Astrocyte of the spinal cord (primary cell): Measurements from ENCODE around the gene FOXL1.

Experiments
- DNase-seq: peaks from one replicate; pipeline ENCODE4 v3.0.0; 2011; ENCODE audit warnings: low read depth, low spot score
- H3K4me3 ChIP-seq: 2 replicates; pipeline ENCODE4 v1.5.1; 2011; ENCODE audit warnings: low read depth, mild to moderate bottlenecking, low read length, moderate library complexity
- in situ Hi-C: cut with HindIII; loops from 2 replicates; pipeline ENCODE4 v1.10.0; 2017; ENCODE audit warnings: low sequenced_read_pairs
- TF ChIP-seq, protein P1 (sequence below): IDR thresholded peaks from 2 replicates; pipeline ENCODE4 v1.5.1; 2012; ENCODE audit warnings: low read depth, mild to moderate bottlenecking, low read length, inconsistent platforms

The FOXL1 gene

DNA sequence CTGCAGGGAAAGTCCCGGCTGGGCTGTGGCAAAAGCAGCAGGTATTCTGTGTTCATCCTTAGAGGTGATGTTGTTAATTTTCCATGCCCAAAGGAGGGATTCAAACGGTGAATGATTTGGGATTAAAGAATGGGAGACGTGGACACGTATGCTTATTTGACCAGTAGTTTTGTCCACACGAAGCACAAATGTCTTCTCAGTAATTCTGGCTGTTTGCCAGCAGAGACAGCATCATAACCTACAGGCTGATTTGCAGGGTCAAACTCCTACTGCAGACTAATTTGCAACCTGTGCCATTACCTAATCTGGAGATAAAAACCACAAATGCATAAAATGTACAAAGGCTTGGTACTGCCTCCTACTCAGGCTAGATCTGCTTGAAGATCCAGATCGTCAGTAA lies 37.5 kb upstream of the FOXL1 start:
- no peak for DNase-seq
- in situ Hi-C loops = no loop called here
- TF ChIP-seq, protein P1, sequence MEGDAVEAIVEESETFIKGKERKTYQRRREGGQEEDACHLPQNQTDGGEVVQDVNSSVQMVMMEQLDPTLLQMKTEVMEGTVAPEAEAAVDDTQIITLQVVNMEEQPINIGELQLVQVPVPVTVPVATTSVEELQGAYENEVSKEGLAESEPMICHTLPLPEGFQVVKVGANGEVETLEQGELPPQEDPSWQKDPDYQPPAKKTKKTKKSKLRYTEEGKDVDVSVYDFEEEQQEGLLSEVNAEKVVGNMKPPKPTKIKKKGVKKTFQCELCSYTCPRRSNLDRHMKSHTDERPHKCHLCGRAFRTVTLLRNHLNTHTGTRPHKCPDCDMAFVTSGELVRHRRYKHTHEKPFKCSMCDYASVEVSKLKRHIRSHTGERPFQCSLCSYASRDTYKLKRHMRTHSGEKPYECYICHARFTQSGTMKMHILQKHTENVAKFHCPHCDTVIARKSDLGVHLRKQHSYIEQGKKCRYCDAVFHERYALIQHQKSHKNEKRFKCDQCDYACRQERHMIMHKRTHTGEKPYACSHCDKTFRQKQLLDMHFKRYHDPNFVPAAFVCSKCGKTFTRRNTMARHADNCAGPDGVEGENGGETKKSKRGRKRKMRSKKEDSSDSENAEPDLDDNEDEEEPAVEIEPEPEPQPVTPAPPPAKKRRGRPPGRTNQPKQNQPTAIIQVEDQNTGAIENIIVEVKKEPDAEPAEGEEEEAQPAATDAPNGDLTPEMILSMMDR = no peak
- H3K4me3 ChIP-seq = no peak overlapping the region

DNA sequence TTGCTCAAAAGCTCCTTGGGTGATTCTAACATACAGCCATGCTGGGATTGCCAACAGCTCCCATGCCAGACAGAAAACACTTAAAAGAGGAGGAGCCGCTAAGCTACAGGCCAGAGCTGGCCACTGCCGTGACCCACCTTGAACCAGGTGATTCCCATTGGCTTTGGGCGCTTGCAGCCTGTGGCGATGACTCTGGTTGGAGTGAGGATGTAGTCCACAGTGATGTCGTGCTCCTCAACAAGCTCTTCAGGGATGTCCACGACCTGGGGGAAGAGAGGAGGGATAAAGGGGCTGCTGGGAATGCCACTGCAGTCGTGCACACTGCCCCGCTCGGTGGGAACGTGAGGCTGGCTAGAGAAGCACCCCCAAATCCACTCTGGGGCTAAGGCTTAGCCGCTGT lies 36.8 kb upstream of the FOXL1 start:
- H3K4me3 ChIP-seq = no peak overlapping the region
- DNase-seq = no peak
- in situ Hi-C loops = no loop called here
- TF ChIP-seq, protein P1 = no peak

DNA sequence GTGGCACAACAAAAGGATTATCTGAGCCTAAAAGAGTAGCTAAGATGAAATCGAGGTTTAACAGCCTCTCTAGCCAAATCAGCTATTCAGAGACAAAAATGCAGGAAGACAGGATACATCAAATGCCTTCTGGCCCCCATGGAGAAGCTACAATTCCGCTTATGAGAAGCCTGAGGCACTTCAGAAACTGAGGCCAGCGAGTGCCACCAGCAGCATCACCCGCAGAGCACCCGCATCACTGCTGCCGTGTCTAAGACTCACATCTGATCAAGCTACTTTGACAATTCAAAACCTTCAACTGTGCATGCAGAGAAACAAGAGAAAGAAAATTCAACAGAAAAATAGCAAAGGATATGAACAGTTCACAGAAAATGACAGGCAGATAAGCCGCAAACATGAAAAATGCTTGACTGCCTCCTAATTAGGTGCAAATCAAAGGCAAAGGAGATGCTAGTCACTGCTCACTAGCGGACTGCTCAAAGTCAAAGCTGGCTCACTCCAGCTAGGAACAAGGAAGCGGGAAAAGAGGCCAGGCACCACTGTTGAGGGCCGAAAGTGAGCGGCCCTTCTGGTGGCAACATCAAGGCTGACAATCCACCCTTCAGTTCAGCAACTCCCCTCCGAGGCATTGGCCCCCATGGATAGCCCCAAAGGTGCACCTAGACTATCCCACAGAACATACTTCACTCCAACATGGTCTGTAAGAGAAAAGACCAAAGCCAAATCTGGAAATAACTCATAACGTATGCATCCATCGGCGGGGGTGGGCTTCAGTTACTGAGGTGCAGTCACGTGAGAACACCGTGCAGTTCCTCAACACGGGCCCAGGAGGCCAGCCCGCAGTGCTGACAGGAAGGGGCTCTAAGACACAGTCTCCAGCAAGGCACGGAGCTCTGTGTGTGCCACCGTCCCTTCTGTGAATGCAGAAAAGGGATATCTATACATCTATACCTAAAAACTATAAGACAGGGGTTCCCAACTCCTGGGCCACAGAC lies 35.3 kb upstream of the FOXL1 start:
- TF ChIP-seq, protein P1 = no peak
- no peak overlapping the region for H3K4me3 ChIP-seq
- DNase-seq = no peak
- in situ Hi-C loops = no loop called here

DNA sequence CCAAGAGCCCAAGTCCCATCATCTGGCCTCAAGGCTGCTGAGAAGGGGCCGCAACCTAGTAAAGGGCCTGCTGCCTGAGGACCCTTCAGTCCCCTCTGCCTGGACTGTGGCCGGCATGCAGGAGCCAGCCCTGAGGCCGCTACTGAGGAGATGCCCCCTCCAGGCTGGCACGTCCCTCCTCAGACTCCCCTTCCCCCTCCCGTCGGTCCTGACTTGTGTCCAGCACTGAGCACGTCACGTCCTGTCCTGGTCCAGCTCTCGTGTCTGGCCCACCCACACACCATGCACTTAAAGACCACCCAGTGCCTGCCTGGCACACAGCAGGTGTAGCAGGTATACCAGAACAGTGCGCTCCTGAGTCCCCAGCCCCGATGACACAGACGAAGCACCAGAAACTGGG lies 32.9 kb upstream of the FOXL1 start:
- no peak for DNase-seq
- no peak overlapping the region for H3K4me3 ChIP-seq
- TF ChIP-seq, protein P1 = no peak
- in situ Hi-C loops = no loop called here

DNA sequence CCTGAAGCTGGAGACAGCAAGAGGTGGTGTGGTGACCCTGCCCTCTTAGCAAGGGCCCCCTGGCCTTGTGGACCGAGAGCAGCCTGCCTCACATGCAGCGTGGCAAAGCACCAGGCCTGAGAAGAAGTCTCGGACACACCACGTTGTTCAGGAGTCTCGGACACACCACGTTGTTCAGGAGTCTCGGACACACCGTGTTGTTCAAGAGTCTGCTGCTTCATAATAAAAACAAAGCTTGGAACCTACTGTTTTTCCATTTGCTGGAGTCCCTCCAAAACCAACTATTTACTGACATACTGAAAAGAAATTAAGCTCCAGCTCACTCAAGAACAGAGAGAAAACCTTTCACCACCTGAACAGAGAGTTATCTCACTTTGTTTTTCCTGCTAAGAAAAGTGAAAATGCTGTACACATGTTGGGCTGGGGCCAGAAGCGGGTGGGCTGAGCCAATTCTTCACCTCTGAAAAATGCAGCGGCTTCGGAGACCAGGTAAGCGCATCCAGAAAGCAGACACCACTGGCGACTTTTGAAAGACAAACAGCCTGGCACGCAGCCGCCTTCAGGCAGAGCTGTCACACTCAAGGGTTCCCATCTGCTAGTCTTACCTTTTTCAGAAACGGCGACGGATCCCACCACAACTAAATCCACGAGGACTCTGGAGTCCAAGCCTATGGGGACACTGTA lies 32.3 kb upstream of the FOXL1 start:
- no peak overlapping the region for H3K4me3 ChIP-seq
- TF ChIP-seq, protein P1 = no peak
- no peak for DNase-seq
- in situ Hi-C loops = no loop called here

DNA sequence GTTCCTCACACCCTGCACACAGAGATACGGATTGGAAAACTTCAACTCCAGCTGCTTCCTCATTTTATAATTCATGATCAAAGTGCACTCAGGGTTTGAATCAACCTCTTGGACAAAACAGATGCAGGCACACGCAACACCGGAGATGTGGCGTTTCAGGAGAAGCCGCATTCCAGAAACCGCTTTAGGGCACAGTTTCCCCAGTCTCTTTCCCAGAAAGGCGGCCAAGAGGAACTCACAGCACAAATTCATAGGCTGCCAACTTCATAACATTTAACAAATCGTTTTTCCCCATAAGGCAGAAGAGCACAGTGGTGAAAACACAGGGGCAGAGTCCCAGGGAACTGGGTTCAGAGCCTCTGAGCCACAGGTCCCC lies 31.7 kb upstream of the FOXL1 start:
- TF ChIP-seq, protein P1 = no peak
- in situ Hi-C loops = no loop called here

More for the DNA sequence above, 31.7 kb upstream of the FOXL1 start:
- H3K4me3 ChIP-seq = no peak overlapping the region
- no peak for DNase-seq
